HepG2 (cell line): Measurements from ENCODE around the gene SCRT2. TPM values are rescaled to one million over a fixed set of nuclear protein-coding genes. Genes with fewer than 3 reads are reported as not detected.
A peak's percentile ranks its signal among the peaks of the same experiment; 100 is the strongest.

Experiments used
- DZIP1 ChIP-seq: sonication (generic); formaldehyde crosslinking; IDR thresholded peaks from 2 replicates; pipeline ENCODE4 v1.5.0; 2020; ENCODE audit warnings: mild to moderate bottlenecking, missing genetic modification reagents
- ELF3 ChIP-seq: IDR thresholded peaks from 2 replicates; pipeline ENCODE4 v1.6.1; 2016; ENCODE audit warnings: missing genetic modification reagents, missing compliant biosample characterization
- IRX3 ChIP-seq: sonication (generic); formaldehyde crosslinking; IDR thresholded peaks from 2 replicates; pipeline ENCODE4 v1.8.1; 2023; ENCODE audit warnings: mild to moderate bottlenecking, low read depth, missing genetic modification reagents, borderline replicate concordance
- MAZ ChIP-seq, 2 experiments: sonication (generic) in 1 of 2; formaldehyde crosslinking in 1 of 2; IDR thresholded peaks; 2 replicates each; pipeline versions ENCODE4 v1.5.0 to v1.6.1; 2012 to 2020; ENCODE audit warnings: low read depth in 2 of 2, mild to moderate bottlenecking in 2 of 2, borderline replicate concordance in 1 of 2, improper control_type of control experiment in 1 of 2, low read length in 1 of 2, missing genetic modification reagents in 1 of 2, moderate library complexity in 1 of 2
- MTA3 ChIP-seq: sonication (generic); formaldehyde crosslinking; IDR thresholded peaks from 2 replicates; pipeline ENCODE4 v1.4.0; 2020; ENCODE audit warnings: missing genetic modification reagents
- SP140L ChIP-seq: sonication (generic); formaldehyde crosslinking; IDR thresholded peaks from 2 replicates; pipeline ENCODE4 v1.4.0; 2020; ENCODE audit warnings: missing genetic modification reagents, borderline replicate concordance
- SRY ChIP-seq: sonication (generic); formaldehyde crosslinking; IDR thresholded peaks from 2 replicates; pipeline ENCODE4 v1.8.0; 2022; ENCODE audit warnings: mild to moderate bottlenecking, missing genetic modification reagents
- ZC3H13 ChIP-seq: sonication (generic); formaldehyde crosslinking; IDR thresholded peaks from 2 replicates; pipeline ENCODE4 v1.8.1; 2023; ENCODE audit warnings: mild to moderate bottlenecking, missing genetic modification reagents, moderate library complexity
- ZIK1 ChIP-seq: sonication (generic); formaldehyde crosslinking; IDR thresholded peaks from 2 replicates; pipeline ENCODE4 v1.5.0; 2020; ENCODE audit warnings: mild to moderate bottlenecking, low read depth, missing genetic modification reagents, borderline replicate concordance
- ZNF101 ChIP-seq: sonication (generic); formaldehyde crosslinking; IDR thresholded peaks from 2 replicates; pipeline ENCODE4 v1.4.0; 2020; ENCODE audit warnings: mild to moderate bottlenecking, low read depth, missing genetic modification reagents, borderline replicate concordance
- ZNF224 ChIP-seq: sonication (generic); formaldehyde crosslinking; IDR thresholded peaks from 2 replicates; pipeline ENCODE4 v1.5.0; 2020; ENCODE audit warnings: mild to moderate bottlenecking, missing genetic modification reagents
- ZNF564 ChIP-seq: sonication (generic); formaldehyde crosslinking; IDR thresholded peaks from 2 replicates; pipeline ENCODE4 v1.8.1; 2023; ENCODE audit warnings: mild to moderate bottlenecking, missing genetic modification reagents
- ZNF616 ChIP-seq: sonication (generic); formaldehyde crosslinking; IDR thresholded peaks from 2 replicates; pipeline ENCODE4 v1.5.0; 2020; ENCODE audit warnings: low read depth, mild to moderate bottlenecking, missing genetic modification reagents
- ZNF674 ChIP-seq: sonication (generic); formaldehyde crosslinking; IDR thresholded peaks from 2 replicates; pipeline ENCODE4 v1.5.0; 2020; ENCODE audit warnings: low read depth, mild to moderate bottlenecking, missing genetic modification reagents
- ZNF687 ChIP-seq: sonication (generic); formaldehyde crosslinking; IDR thresholded peaks from 2 replicates; pipeline ENCODE4 v1.5.1; 2020; ENCODE audit warnings: mild to moderate bottlenecking, missing genetic modification reagents, moderate library complexity
- ZNF7 ChIP-seq: IDR thresholded peaks from 2 replicates; pipeline ENCODE4 v1.6.1; 2016; ENCODE audit warnings: missing biosample characterization, missing genetic modification reagents
- ZNF746 ChIP-seq: sonication (generic); formaldehyde crosslinking; IDR thresholded peaks from 2 replicates; pipeline ENCODE4 v1.8.0; 2022; ENCODE audit warnings: mild to moderate bottlenecking, missing genetic modification reagents
- ZNF747 ChIP-seq: sonication (generic); formaldehyde crosslinking; IDR thresholded peaks from 2 replicates; pipeline ENCODE4 v1.8.1; 2023; ENCODE audit warnings: missing genetic modification reagents, mild to moderate bottlenecking, borderline replicate concordance
- ZNF788 ChIP-seq: sonication (generic); formaldehyde crosslinking; IDR thresholded peaks from 2 replicates; pipeline ENCODE4 v1.5.0; 2020; ENCODE audit warnings: mild to moderate bottlenecking, missing genetic modification reagents, borderline replicate concordance
- polyA plus RNA-seq, 8 experiments: library from polyadenylated mRNA; depleted of rRNA in 3 of 8; stranded (reverse) in 7 of 8; unstranded in 1 of 8; fragments of >200 nt; fragmentation: Illumina TruSeq in 4 of 8; extraction: Trizol in 4 of 8; gene quantifications; 2 replicates each; pipeline versions ENCODE4 v1.2.1 to v1.2.3, GENCODE V29; 2011 to 2016; ENCODE audit warnings: low read depth in 4 of 8, missing spikeins in 1 of 8, mixed read lengths in 1 of 8; ENCODE audit not compliant: insufficient read depth in 1 of 8
- total RNA-seq, 5 experiments: library from RNA; depleted of rRNA; stranded (reverse); fragments of >200 nt; fragmentation: Illumina TruSeq; extraction: Trizol; gene quantifications; 2 replicates each; pipeline ENCODE4 v1.2.3, GENCODE V29; 2016; ENCODE audit warnings: low read depth in 1 of 5
- TF ChIP-seq, protein P1 (sequence below): sonication (generic); formaldehyde crosslinking; IDR thresholded peaks from 2 replicates; pipeline ENCODE4 v1.8.1; 2023; ENCODE audit warnings: mild to moderate bottlenecking, moderate library complexity, missing genetic modification reagents

Gene SCRT2
- total and polyA plus RNA-seq, 2 of the 13 experiments (the other 11 are each of a cell fraction or from before 2014, with no cell fraction given): not detected

GRCh38 chr20:652615-653109, 22.9 kb downstream of the SCRT2 start (continued):
- TF ChIP-seq DZIP1 (0 out of 2 replicates have a peak, but pooled peaks have one; percentile 23), ZNF788 (CRISPR knock-in tag) (peak; percentile 71; the same call in 1 of the 2 replicates), MTA3 (CRISPR knock-in tag) (no peak), SP140L (CRISPR knock-in tag) (0 out of 2 replicates have a peak, but pooled peaks have one; percentile 41), ZC3H13 (CRISPR knock-in tag) (0 out of 2 replicates have a peak, but pooled peaks have one; percentile 10), IRX3 (CRISPR knock-in tag) (no peak; the same call in 1 of the 2 replicates), ZNF564 (CRISPR knock-in tag) (no peak; the same call in 1 of the 2 replicates), ZNF224 (0 out of 2 replicates have a peak, but pooled peaks have one; percentile 17), ZIK1 (CRISPR knock-in tag) (no peak), ZNF687 (CRISPR knock-in tag) (peak; percentile 79), ZNF616 (CRISPR knock-in tag) (peak; percentile 89; the same call in 1 of the 2 replicates), SRY (CRISPR knock-in tag) (0 out of 2 replicates have a peak, but pooled peaks have one; percentile 26), ELF3 (CRISPR knock-in tag) (no peak), ZNF674 (0 out of 2 replicates have a peak, but pooled peaks have one; percentile 29), ZNF747 (CRISPR knock-in tag) (peak; percentile 87; the same call in 1 of the 2 replicates), MAZ (IDR thresholded peaks at IDR 0.05; ENCODE audit: borderline replicate concordance, low read depth, low read length) (0 out of 2 replicates have a peak, but pooled peaks have one; percentile 17), MAZ (CRISPR knock-in tag; IDR thresholded peaks at IDR 0.05; ENCODE audit: low read depth) (no peak), ZNF101 (CRISPR knock-in tag) (0 out of 2 replicates have a peak, but pooled peaks have one; percentile 10), ZNF746 (CRISPR knock-in tag) (peak; percentile 77; the same call in 1 of the 2 replicates), ZNF7 (CRISPR knock-in tag) (no peak)
- TF ChIP-seq, protein P1, sequence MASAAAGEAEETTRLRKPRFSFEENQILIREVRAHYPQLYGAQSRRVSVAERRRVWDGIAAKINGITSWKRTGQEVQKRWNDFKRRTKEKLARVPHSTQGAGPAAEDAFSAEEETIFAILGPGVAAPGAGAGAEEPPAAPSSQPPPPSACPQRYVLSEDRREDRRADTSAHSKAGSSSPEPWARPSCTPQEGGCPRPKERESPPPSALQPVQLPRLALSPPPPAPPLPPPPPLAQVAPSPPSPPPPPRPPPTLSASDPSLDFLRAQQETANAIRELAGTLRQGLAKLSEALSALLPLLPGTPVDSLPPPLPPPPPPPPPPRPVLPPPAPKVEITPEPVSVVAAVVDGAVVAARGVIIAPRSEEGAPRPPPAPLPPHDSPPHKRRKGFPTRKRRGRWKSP (CRISPR knock-in tag): no peak
